ENCODE measurements around the gene RABGAP1. TPM values are rescaled to one million over a fixed set of nuclear protein-coding genes. Genes with fewer than 3 reads are reported as not detected.
A peak's percentile ranks its signal among the peaks of the same experiment; 100 is the strongest.

Gene RABGAP1
- total RNA-seq, 1 donor from 2014 or later: 60.2 TPM

DNA sequence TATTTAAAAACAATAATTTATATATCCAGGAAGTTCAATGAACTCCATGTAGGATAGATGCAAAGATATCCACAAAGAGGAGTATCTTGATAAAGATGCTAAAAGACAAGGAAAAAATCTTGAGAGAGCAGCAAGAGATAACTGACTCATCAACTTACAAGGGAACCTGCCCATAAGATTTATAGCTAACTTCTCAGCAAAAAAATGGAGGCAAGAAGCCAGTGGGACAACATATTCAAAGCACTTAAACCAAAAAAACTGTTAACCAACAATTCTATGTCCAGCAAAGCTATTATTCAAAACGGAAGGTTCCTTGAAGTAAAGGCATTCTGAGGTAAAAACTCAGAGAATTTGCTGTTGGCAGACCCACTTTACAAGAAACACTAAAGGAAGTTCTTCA is 20.3 kb downstream of the RABGAP1 start:
- DNase-seq (ENCODE audit: extremely low spot score in 2 of 2): no peak
- no peak overlapping the region for H3K4me3 ChIP-seq
- H3K4me1 ChIP-seq: no peaks in the 10 kb centered on the region
- intact Hi-C loops (cut with DNase I): no loop called here
- no peaks in the 10 kb centered on the region for H3K9me3 ChIP-seq
- no peak for TF ChIP-seq POLR2A (IDR thresholded peaks at IDR 0.05)
- TF ChIP-seq, protein P1, sequence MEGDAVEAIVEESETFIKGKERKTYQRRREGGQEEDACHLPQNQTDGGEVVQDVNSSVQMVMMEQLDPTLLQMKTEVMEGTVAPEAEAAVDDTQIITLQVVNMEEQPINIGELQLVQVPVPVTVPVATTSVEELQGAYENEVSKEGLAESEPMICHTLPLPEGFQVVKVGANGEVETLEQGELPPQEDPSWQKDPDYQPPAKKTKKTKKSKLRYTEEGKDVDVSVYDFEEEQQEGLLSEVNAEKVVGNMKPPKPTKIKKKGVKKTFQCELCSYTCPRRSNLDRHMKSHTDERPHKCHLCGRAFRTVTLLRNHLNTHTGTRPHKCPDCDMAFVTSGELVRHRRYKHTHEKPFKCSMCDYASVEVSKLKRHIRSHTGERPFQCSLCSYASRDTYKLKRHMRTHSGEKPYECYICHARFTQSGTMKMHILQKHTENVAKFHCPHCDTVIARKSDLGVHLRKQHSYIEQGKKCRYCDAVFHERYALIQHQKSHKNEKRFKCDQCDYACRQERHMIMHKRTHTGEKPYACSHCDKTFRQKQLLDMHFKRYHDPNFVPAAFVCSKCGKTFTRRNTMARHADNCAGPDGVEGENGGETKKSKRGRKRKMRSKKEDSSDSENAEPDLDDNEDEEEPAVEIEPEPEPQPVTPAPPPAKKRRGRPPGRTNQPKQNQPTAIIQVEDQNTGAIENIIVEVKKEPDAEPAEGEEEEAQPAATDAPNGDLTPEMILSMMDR (IDR thresholded peaks at IDR 0.05): no peak
- no peak for TF ChIP-seq POLR2AphosphoS5 (IDR thresholded peaks at IDR 0.05; ENCODE audit: insufficient read depth in 1 of 2, low read depth in 1 of 2)
- no peak overlapping the region for H3K27ac ChIP-seq
- peaks cover 0 to 24% of the 10 kb centered on the region in 2 donors for H3K36me3 ChIP-seq
- no peaks in the 10 kb centered on the region for H3K27me3 ChIP-seq

DNA sequence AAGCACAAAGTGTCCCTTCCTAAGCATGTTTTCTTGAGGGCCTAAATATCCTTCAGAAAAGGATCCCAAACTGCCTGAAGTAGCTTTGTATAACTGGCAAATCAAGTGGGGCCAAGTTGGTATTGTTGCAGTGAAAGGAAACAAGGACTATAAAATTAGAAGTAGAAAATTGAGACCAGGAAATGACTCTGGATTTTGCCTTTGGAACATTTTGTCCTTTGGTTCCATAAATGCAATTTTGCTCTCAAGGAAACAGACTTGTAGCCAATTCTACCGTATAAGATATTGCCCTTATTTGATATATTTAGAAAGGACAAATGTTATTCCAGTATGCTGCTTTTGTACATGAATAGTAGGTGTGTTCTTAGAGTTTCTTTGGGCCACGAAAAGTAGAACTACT is 34.4 kb downstream of the RABGAP1 start:
- intact Hi-C loops (cut with DNase I): no loop called here
- Histone ChIP-seq H3K27me3 (no peaks in the 10 kb centered on the region), H3K4me3 (no peak overlapping the region), H3K27ac (peak overlapping the region; percentile 67), H3K36me3 (peaks cover 0 to 14% of the 10 kb centered on the region in 2 donors), H3K9me3 (no peaks in the 10 kb centered on the region), H3K4me1 (peaks cover 15% of the 10 kb centered on the region)
- DNase-seq (ENCODE audit: extremely low spot score in 2 of 2): no peak
- TF ChIP-seq, protein P1 (IDR thresholded peaks at IDR 0.05): no peak
- TF ChIP-seq POLR2A (IDR thresholded peaks at IDR 0.05) (no peak), POLR2AphosphoS5 (IDR thresholded peaks at IDR 0.05; ENCODE audit: insufficient read depth in 1 of 2, low read depth in 1 of 2) (peak in 1 of 2 donors; percentile 76)

DNA sequence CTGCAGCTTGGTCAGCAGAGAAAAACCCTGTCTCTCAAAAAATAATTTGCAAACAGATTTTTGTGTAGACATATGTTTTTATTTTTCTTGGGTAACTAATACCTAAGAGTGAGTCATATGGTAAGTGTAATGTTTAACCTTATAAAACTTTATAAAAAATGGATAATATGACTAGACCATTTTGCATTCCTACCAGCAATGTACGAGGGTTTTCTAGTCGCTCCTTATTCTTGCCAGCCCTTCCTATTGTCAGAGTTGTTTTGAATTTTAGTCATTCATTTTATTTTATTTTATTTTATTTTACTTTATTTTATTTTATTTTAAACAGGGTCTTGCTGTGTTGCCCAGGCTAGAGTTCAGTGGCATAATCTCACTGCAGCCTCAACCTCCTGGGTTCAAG is 37.8 kb downstream of the RABGAP1 start:
- Histone ChIP-seq H3K36me3 (no peaks in the 10 kb centered on the region), H3K27me3 (no peaks in the 10 kb centered on the region), H3K4me3 (no peak overlapping the region), H3K9me3 (no peaks in the 10 kb centered on the region), H3K27ac (no peak overlapping the region), H3K4me1 (peaks cover 20% of the 10 kb centered on the region)
- intact Hi-C loops (cut with DNase I): no loop called here
- no peak for TF ChIP-seq POLR2AphosphoS5 (IDR thresholded peaks at IDR 0.05; ENCODE audit: insufficient read depth in 1 of 2, low read depth in 1 of 2)
- no peak for TF ChIP-seq POLR2A (IDR thresholded peaks at IDR 0.05)
- TF ChIP-seq, protein P1 (IDR thresholded peaks at IDR 0.05): no peak
- DNase-seq (ENCODE audit: extremely low spot score in 2 of 2): no peak

DNA sequence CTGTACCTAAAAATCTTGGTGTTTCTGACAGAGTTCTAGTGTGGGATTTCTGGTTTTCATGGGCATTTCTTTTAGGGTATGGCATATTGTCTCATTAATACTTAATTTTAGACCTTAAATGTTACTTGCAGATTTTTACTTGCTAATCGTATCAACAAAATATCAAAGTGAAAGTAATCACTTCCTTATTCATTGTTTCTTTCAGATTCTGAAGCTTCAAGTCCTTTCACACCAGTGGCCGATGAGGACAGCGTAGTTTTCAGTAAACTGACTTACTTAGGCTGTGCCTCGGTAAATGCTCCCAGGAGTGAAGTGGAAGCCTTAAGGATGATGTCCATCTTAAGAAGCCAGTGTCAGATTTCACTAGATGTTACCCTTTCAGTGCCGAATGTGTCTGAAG is 45.2 kb downstream of the RABGAP1 start:
- H3K4me1 ChIP-seq: peaks cover 5% of the 10 kb centered on the region
- H3K36me3 ChIP-seq: peaks cover 0 to 36% of the 10 kb centered on the region in 2 donors
- intact Hi-C loops (cut with DNase I): no loop called here
- TF ChIP-seq, protein P1 (IDR thresholded peaks at IDR 0.05): no peak
- TF ChIP-seq POLR2AphosphoS5 (IDR thresholded peaks at IDR 0.05; ENCODE audit: insufficient read depth in 1 of 2, low read depth in 1 of 2): no peak
- TF ChIP-seq POLR2A (IDR thresholded peaks at IDR 0.05): no peak
- H3K9me3 ChIP-seq: no peaks in the 10 kb centered on the region
- DNase-seq (ENCODE audit: extremely low spot score in 2 of 2): no peak
- no peak overlapping the region for H3K27ac ChIP-seq
- H3K4me3 ChIP-seq: no peak overlapping the region
- no peaks in the 10 kb centered on the region for H3K27me3 ChIP-seq

DNA sequence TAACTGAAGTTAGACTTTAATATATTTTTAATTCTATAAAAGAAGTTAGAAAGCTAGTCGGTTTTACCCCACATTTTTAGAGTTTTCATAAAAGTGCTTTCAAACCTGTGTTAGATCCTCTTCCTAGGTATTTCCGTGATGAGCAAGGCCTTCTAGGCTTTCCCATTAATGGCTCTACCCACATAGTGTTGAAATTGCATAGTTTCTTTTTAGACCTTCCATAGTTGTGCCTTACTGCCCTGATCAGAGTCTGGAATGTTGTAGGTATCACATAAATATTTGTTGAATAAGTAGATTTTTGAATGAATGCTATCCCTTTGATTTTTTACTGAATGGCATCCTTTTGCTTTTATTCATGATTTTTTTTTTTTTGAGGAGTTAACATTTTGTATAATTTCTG is 47.3 kb downstream of the RABGAP1 start:
- intact Hi-C loops (cut with DNase I): no loop called here
- TF ChIP-seq, protein P1 (IDR thresholded peaks at IDR 0.05): no peak
- TF ChIP-seq POLR2A (IDR thresholded peaks at IDR 0.05) (no peak), POLR2AphosphoS5 (IDR thresholded peaks at IDR 0.05; ENCODE audit: insufficient read depth in 1 of 2, low read depth in 1 of 2) (no peak)
- H3K4me3 ChIP-seq: no peak overlapping the region
- H3K4me1 ChIP-seq: peaks cover 4% of the 10 kb centered on the region
- H3K9me3 ChIP-seq: no peaks in the 10 kb centered on the region
- DNase-seq (ENCODE audit: extremely low spot score in 2 of 2): no peak
- peaks cover 0 to 36% of the 10 kb centered on the region in 2 donors for H3K36me3 ChIP-seq
- no peaks in the 10 kb centered on the region for H3K27me3 ChIP-seq
- no peak overlapping the region for H3K27ac ChIP-seq

Data from vagina (tissue), 2 donors.